Fibroblast of lung (primary cell): ENCODE results near the gene TMEM212. TPM values are rescaled to one million over a fixed set of nuclear protein-coding genes. Genes with fewer than 3 reads are reported as not detected.

ENCODE experiments used
- DNase-seq, 2 donors: peaks; one replicate each; pipeline versions ENCODE4 v3.0.0 to v3.0.0-alpha.2; 2010; ENCODE audit warnings: low read depth in 2 of 2
- H2AFZ ChIP-seq: 2 replicates; pipeline ENCODE4 v1.5.1; 2012; ENCODE audit warnings: low read length, control low read depth, inconsistent platforms
- H3K27ac ChIP-seq: 2 replicates; pipeline ENCODE4 v1.5.1; 2011; ENCODE audit warnings: low read length, control low read depth; ENCODE audit not compliant: insufficient read depth
- H3K27me3 ChIP-seq: 2 replicates; pipeline ENCODE4 v1.5.1; 2011; ENCODE audit warnings: mild to moderate bottlenecking, low read length; ENCODE audit not compliant: control insufficient read depth, insufficient read depth
- H3K36me3 ChIP-seq: 2 replicates; pipeline ENCODE4 v1.5.1; 2011; ENCODE audit warnings: low read length; ENCODE audit not compliant: control insufficient read depth, insufficient read depth
- H3K4me1 ChIP-seq: 2 replicates; pipeline ENCODE4 v1.5.1; 2011; ENCODE audit warnings: low read length; ENCODE audit not compliant: control insufficient read depth, insufficient read depth; ENCODE audit errors: extremely low read depth
- H3K4me2 ChIP-seq: 2 replicates; pipeline ENCODE4 v1.5.1; 2011; ENCODE audit warnings: low read length, control low read depth; ENCODE audit not compliant: insufficient read depth; ENCODE audit errors: extremely low read depth
- H3K4me3 ChIP-seq, 4 experiments: fragments of 200-600 bp in 1 of 4; sonication (generic) in 1 of 4; replicated peaks in 1 of 4; 2 replicates each; pipeline ENCODE4 v1.5.1; 2011 to 2016; ENCODE audit warnings: low read length in 4 of 4, low read depth in 3 of 4, mild to moderate bottlenecking in 3 of 4, control low read depth in 2 of 4, inconsistent platforms in 1 of 4, mixed read lengths in 1 of 4; ENCODE audit not compliant: insufficient read depth in 1 of 4; ENCODE audit errors: control extremely low read depth in 1 of 4
- H3K79me2 ChIP-seq: 2 replicates; pipeline ENCODE4 v1.5.1; 2012; ENCODE audit warnings: mild to moderate bottlenecking, low read length, inconsistent platforms; ENCODE audit not compliant: control insufficient read depth, insufficient read depth
- H3K9ac ChIP-seq: 2 replicates; pipeline ENCODE4 v1.5.1; 2011; ENCODE audit warnings: mild to moderate bottlenecking, low read length, control low read depth; ENCODE audit not compliant: insufficient read depth
- H3K9me3 ChIP-seq: 2 replicates; pipeline ENCODE4 v1.5.1; 2012; ENCODE audit warnings: low read depth, low read length; ENCODE audit not compliant: control insufficient read depth, insufficient read depth
- H4K20me1 ChIP-seq: 2 replicates; pipeline ENCODE4 v1.5.1; 2011; ENCODE audit warnings: low read length; ENCODE audit not compliant: control insufficient read depth, insufficient read depth; ENCODE audit errors: extremely low read depth
- EZH2 ChIP-seq: IDR thresholded peaks from 2 replicates; pipeline ENCODE4 v1.5.1; 2012; ENCODE audit warnings: low read length, control low read depth, mild to moderate bottlenecking; ENCODE audit errors: missing control alignments
- polyA plus RNA-seq, 2 donors: library from polyadenylated mRNA; depleted of rRNA in 1 of 2; stranded (reverse) in 1 of 2; unstranded in 1 of 2; fragments of >200 nt; gene quantifications; 2 replicates each; pipeline ENCODE4 v1.2.1, GENCODE V29; 2011 to 2012; ENCODE audit warnings: missing spikeins in 1 of 2
- total RNA-seq: library from RNA; depleted of rRNA; stranded (reverse); fragments of >200 nt; gene quantifications from 2 replicates; pipeline ENCODE4 v1.2.1, GENCODE V29; 2014
- TF ChIP-seq, protein P1 (sequence below), 2 donors: IDR thresholded peaks in 1 of 2; conservative IDR thresholded peaks in 1 of 2; 1 replicate in 1 of 2; 2 replicates in 1 of 2; pipeline ENCODE4 v1.5.1; 2011 to 2012; ENCODE audit warnings: low read length in 2 of 2, control low read depth in 1 of 2, inconsistent platforms in 1 of 2, low read depth in 1 of 2, mild to moderate bottlenecking in 1 of 2

The TMEM212 gene
- total and polyA plus RNA-seq, 2 donors (not counting 1 experiment from before 2014, with no cell fraction given) = not detected

GRCh38 chr3:171838218-171838720, 4.9 kb upstream of the TMEM212 start:
- Histone ChIP-seq H2AFZ (peak overlapping the region; percentile 77), H3K27ac (peak overlapping the region; percentile 72), H3K9me3 (no peaks in the 10 kb centered on the region), H3K4me1 (peaks cover 15% of the 10 kb centered on the region), H3K36me3 (no peaks in the 10 kb centered on the region), H3K9ac (peak overlapping the region; percentile 20), H3K79me2 (no peaks in the 10 kb centered on the region), H3K4me2 (peak overlapping the region; percentile 86), H4K20me1 (no peaks in the 10 kb centered on the region), H3K4me3 (peak overlapping the region; percentile 3 to 43 (median 24)), H3K27me3 (no peaks in the 10 kb centered on the region)
- no peak for TF ChIP-seq EZH2
- TF ChIP-seq, protein P1, sequence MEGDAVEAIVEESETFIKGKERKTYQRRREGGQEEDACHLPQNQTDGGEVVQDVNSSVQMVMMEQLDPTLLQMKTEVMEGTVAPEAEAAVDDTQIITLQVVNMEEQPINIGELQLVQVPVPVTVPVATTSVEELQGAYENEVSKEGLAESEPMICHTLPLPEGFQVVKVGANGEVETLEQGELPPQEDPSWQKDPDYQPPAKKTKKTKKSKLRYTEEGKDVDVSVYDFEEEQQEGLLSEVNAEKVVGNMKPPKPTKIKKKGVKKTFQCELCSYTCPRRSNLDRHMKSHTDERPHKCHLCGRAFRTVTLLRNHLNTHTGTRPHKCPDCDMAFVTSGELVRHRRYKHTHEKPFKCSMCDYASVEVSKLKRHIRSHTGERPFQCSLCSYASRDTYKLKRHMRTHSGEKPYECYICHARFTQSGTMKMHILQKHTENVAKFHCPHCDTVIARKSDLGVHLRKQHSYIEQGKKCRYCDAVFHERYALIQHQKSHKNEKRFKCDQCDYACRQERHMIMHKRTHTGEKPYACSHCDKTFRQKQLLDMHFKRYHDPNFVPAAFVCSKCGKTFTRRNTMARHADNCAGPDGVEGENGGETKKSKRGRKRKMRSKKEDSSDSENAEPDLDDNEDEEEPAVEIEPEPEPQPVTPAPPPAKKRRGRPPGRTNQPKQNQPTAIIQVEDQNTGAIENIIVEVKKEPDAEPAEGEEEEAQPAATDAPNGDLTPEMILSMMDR (conservative IDR thresholded peaks at IDR 0.05 in 1 of 2, IDR thresholded peaks at IDR 0.05 in 1 of 2; ENCODE audit: low read depth in 1 of 2, low read length in 2 of 2) = no peak
- DNase-seq = peak; percentile 73 to 83

DNA sequence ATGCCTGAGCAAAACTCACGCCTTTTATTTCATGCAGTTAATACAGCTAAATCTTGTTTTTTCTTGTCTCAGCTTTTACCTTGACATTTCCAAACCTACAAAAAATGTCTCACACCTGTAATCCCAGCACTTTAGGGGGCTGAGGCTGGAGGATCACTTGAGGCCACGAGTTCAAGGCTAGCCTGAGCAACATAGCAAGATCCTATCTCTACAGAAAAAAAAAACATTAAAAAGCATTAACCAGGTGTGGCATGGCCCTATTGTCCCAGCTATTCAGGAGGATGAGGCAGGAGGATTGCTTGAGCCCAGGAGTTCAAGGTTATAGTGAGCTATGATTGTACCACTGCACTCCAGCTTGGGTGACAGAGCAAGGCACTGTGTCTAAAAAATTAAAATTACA, 3.9 kb upstream of the TMEM212 start:
- peaks cover 11% of the 10 kb centered on the region for H3K4me1 ChIP-seq
- no peak overlapping the region for H3K4me2 ChIP-seq
- no peak overlapping the region for H3K4me3 ChIP-seq
- no peak for DNase-seq
- H3K27ac ChIP-seq = no peak overlapping the region
- H3K9ac ChIP-seq = no peak overlapping the region
- no peaks in the 10 kb centered on the region for H3K9me3 ChIP-seq
- no peaks in the 10 kb centered on the region for H4K20me1 ChIP-seq
- TF ChIP-seq EZH2 = no peak
- TF ChIP-seq, protein P1 (conservative IDR thresholded peaks at IDR 0.05 in 1 of 2, IDR thresholded peaks at IDR 0.05 in 1 of 2; ENCODE audit: low read depth in 1 of 2, low read length in 2 of 2) = no peak
- H3K36me3 ChIP-seq = no peaks in the 10 kb centered on the region
- no peaks in the 10 kb centered on the region for H3K79me2 ChIP-seq
- no peaks in the 10 kb centered on the region for H3K27me3 ChIP-seq
- H2AFZ ChIP-seq = no peak overlapping the region

DNA sequence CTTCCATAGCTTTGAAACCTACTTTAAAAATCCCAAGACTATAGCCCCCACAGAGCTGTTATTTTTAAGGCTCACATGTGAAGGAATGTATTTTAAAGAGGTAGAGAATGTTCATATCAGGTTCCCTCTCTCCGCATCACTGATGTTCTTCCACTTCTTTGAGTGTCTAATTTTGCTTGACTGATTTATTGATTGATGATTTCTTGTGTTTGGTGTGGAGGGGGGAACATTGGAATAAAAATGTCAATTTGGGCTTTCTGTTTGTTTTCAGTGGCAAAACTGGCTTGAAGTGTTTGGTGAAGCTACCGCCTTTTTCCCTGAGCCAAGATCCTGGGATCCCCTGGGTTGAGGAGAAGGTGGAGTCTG, 2.7 kb upstream of the TMEM212 start:
- no peak overlapping the region for H3K4me3 ChIP-seq
- no peaks in the 10 kb centered on the region for H3K9me3 ChIP-seq
- H3K27ac ChIP-seq = no peak overlapping the region
- H2AFZ ChIP-seq = no peak overlapping the region
- H3K36me3 ChIP-seq = no peaks in the 10 kb centered on the region
- no peak overlapping the region for H3K4me2 ChIP-seq
- no peaks in the 10 kb centered on the region for H3K79me2 ChIP-seq
- H3K9ac ChIP-seq = no peak overlapping the region
- no peaks in the 10 kb centered on the region for H4K20me1 ChIP-seq
- TF ChIP-seq, protein P1 (conservative IDR thresholded peaks at IDR 0.05 in 1 of 2, IDR thresholded peaks at IDR 0.05 in 1 of 2; ENCODE audit: low read depth in 1 of 2, low read length in 2 of 2) = no peak
- DNase-seq = no peak
- H3K27me3 ChIP-seq = no peaks in the 10 kb centered on the region
- H3K4me1 ChIP-seq = peaks cover 5% of the 10 kb centered on the region
